ENCODE measurements around the gene PFKL. TPM values are rescaled to one million over a fixed set of nuclear protein-coding genes. Genes with fewer than 3 reads are reported as not detected.

PFKL gene
- total and polyA plus RNA-seq, 2 experiments from 2014 or later = 40.3 to 106 TPM

DNA sequence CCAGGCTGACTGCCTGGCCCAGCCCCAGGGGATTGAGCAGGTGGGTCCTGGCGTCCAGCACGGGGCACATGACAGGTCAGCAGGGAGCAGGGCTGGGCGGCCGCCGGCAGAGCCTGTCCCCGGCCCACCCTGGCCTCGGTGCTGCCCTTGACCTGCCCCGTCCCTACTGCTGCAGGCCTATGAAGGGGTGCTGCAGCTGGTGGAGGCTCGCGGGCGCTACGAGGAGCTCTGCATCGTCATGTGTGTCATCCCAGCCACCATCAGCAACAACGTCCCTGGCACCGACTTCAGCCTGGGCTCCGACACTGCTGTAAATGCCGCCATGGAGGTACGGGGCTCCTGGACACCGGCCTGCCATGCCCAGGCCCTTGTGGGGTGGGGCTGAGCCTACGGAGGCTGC lies 23.7 kb downstream of the PFKL start (continued):
- no peak for TF ChIP-seq ZNF462 (CRISPR knock-in tag; IDR thresholded peaks at IDR 0.05)

- Mint-ChIP-seq H3K27ac (no peak overlapping the region), H3K36me3 (ENCODE audit: low read depth) (peaks cover 3% of the 10 kb centered on the region; the same call in 1 of the 3 replicates)
Measured at GRCh38 chr21:44324106-44324853, 24.4 kb downstream of the PFKL start.

GRCh38 chr21:44324854-44325107 lies 24.9 kb downstream of the PFKL start:
- Histone ChIP-seq H4K20me1 (replicated peaks; ENCODE audit: insufficient read depth) (no peaks in the 10 kb centered on the region), H3K4me1 (ENCODE audit: insufficient read depth) (no peaks in the 10 kb centered on the region), H3K27ac (ENCODE audit: low read depth) (no peak overlapping the region), H3F3A (replicated peaks; ENCODE audit: low read depth) (no peaks in the 10 kb centered on the region), H3K4me2 (no peak overlapping the region), H3K79me2 (replicated peaks; ENCODE audit: insufficient read depth) (no peaks in the 10 kb centered on the region), H3K36me3 (ENCODE audit: insufficient read depth) (no peaks in the 10 kb centered on the region), H3K9me2 (ENCODE audit: insufficient read depth) (no peaks in the 10 kb centered on the region), H3K27me3 (ENCODE audit: insufficient read depth) (no peaks in the 10 kb centered on the region), H2AFZ (no peak overlapping the region), H3K4me3 (no peak overlapping the region)
- H3K4me1 Mint-ChIP-seq = no peaks in the 10 kb centered on the region
- peaks cover 3% of the 10 kb centered on the region; the same call in 1 of the 3 replicates for H3K36me3 Mint-ChIP-seq (ENCODE audit: low read depth)
- ATAC-seq = no peak
- H3K9me3 Mint-ChIP-seq = no peaks in the 10 kb centered on the region
- H3K27ac Mint-ChIP-seq = no peak overlapping the region
- DNase-seq (ENCODE audit: low spot score) = no peak
- H3K4me3 Mint-ChIP-seq = no peak overlapping the region
- peaks cover 13% of the 10 kb centered on the region for H3K27me3 Mint-ChIP-seq (ENCODE audit: insufficient read depth, low read depth, poor library complexity)
- no peak for TF ChIP-seq STAT1 (IDR thresholded peaks at IDR 0.05; ENCODE audit: unreplicated experiment)
- TF ChIP-seq POLR2AphosphoS5 (IDR thresholded peaks at IDR 0.05; ENCODE audit: low read depth) = no peak
- no peak for TF ChIP-seq ZNF331 (CRISPR knock-in tag; IDR thresholded peaks at IDR 0.05; ENCODE audit: low read depth)
- TF ChIP-seq, protein P1, sequence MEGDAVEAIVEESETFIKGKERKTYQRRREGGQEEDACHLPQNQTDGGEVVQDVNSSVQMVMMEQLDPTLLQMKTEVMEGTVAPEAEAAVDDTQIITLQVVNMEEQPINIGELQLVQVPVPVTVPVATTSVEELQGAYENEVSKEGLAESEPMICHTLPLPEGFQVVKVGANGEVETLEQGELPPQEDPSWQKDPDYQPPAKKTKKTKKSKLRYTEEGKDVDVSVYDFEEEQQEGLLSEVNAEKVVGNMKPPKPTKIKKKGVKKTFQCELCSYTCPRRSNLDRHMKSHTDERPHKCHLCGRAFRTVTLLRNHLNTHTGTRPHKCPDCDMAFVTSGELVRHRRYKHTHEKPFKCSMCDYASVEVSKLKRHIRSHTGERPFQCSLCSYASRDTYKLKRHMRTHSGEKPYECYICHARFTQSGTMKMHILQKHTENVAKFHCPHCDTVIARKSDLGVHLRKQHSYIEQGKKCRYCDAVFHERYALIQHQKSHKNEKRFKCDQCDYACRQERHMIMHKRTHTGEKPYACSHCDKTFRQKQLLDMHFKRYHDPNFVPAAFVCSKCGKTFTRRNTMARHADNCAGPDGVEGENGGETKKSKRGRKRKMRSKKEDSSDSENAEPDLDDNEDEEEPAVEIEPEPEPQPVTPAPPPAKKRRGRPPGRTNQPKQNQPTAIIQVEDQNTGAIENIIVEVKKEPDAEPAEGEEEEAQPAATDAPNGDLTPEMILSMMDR (conservative IDR thresholded peaks at IDR 0.05; ENCODE audit: low read depth in 2 of 2) = no peak
- TF ChIP-seq JUNB (IDR thresholded peaks at IDR 0.05; ENCODE audit: unreplicated experiment) = no peak
- TF ChIP-seq EZH2 (IDR thresholded peaks at IDR 0.05; ENCODE audit: low read depth, unreplicated experiment) = no peak

More at GRCh38 chr21:44324106-44324853, 24.4 kb downstream of the PFKL start:
- H3F3A ChIP-seq (replicated peaks; ENCODE audit: low read depth) = no peaks in the 10 kb centered on the region
- peaks cover 10% of the 10 kb centered on the region for H3K27me3 Mint-ChIP-seq (ENCODE audit: insufficient read depth, low read depth, poor library complexity)
- H3K36me3 ChIP-seq (ENCODE audit: insufficient read depth) = no peaks in the 10 kb centered on the region
- no peaks in the 10 kb centered on the region for H3K9me2 ChIP-seq (ENCODE audit: insufficient read depth)
- no peak overlapping the region for H2AFZ ChIP-seq
- no peak overlapping the region for H3K4me3 Mint-ChIP-seq
- no peak overlapping the region for H3K4me3 ChIP-seq
- no peaks in the 10 kb centered on the region for H3K9me3 Mint-ChIP-seq
- H4K20me1 ChIP-seq (replicated peaks; ENCODE audit: insufficient read depth) = no peaks in the 10 kb centered on the region
- H3K79me2 ChIP-seq (replicated peaks; ENCODE audit: insufficient read depth) = no peaks in the 10 kb centered on the region
- no peaks in the 10 kb centered on the region for H3K4me1 ChIP-seq (ENCODE audit: insufficient read depth)
- TF ChIP-seq JUNB (IDR thresholded peaks at IDR 0.05; ENCODE audit: unreplicated experiment) (no peak), ZNF331 (CRISPR knock-in tag; IDR thresholded peaks at IDR 0.05; ENCODE audit: low read depth) (no peak), NANOG (IDR thresholded peaks at IDR 0.05; ENCODE audit: borderline replicate concordance) (no peak), EZH2phosphoT487 (IDR thresholded peaks at IDR 0.05; ENCODE audit: unreplicated experiment) (no peak)
- H3K27ac ChIP-seq (ENCODE audit: low read depth) = no peak overlapping the region
- H3K27me3 ChIP-seq (ENCODE audit: insufficient read depth) = no peaks in the 10 kb centered on the region
- ATAC-seq (no peak), DNase-seq (ENCODE audit: low spot score) (no peak)
- H3K4me2 ChIP-seq = no peak overlapping the region
- no peaks in the 10 kb centered on the region for H3K4me1 Mint-ChIP-seq
